Measurements from ENCODE around the gene MSRB1. TPM values are rescaled to one million over a fixed set of nuclear protein-coding genes. Genes with fewer than 3 reads are reported as not detected.

Gene MSRB1
- total RNA-seq, 1 donor from 2014 or later: 23.7 TPM

- H3K79me2 ChIP-seq (ENCODE audit: insufficient read depth, low read length): peaks cover 28% of the 10 kb centered on the region
- H3K4me3 Mint-ChIP-seq (ENCODE audit: unreplicated experiment): no peak overlapping the region
- no peak overlapping the region for H3K27ac Mint-ChIP-seq (ENCODE audit: unreplicated experiment)
- H2AFZ ChIP-seq (ENCODE audit: low read depth, low read length): no peak overlapping the region
- no peak overlapping the region for H3K9ac ChIP-seq (ENCODE audit: low read length)
- H3K4me2 ChIP-seq (ENCODE audit: low read length): no peak overlapping the region
- peaks cover 6% of the 10 kb centered on the region for H3K4me1 ChIP-seq (ENCODE audit: insufficient read depth, low read length)
- H3K4me1 Mint-ChIP-seq (ENCODE audit: low read depth, unreplicated experiment): peaks cover 5% of the 10 kb centered on the region
- peaks cover 11% of the 10 kb centered on the region for H3K27me3 Mint-ChIP-seq (ENCODE audit: low read depth, unreplicated experiment)
- no peak for FAIRE-seq
- no peak for TF ChIP-seq EZH2 (IDR thresholded peaks at IDR 0.05; ENCODE audit: insufficient read depth, low read length)
- peaks cover 49% of the 10 kb centered on the region for H4K20me1 ChIP-seq (ENCODE audit: insufficient read depth, low read length)
- H3K9me3 ChIP-seq (ENCODE audit: insufficient read depth, low read depth, low read length): no peaks in the 10 kb centered on the region
- H3K4me3 ChIP-seq (ENCODE audit: insufficient read depth, low read depth, low read length): no peak overlapping the region
- H3K36me3 ChIP-seq (ENCODE audit: insufficient read depth, low read length): peaks cover 7% of the 10 kb centered on the region
- H3K27me3 ChIP-seq (ENCODE audit: insufficient read depth, low read length): peaks cover 24% of the 10 kb centered on the region
- DNase-seq (ENCODE audit: low read depth): no peak
- peaks cover 6% of the 10 kb centered on the region for H3K36me3 Mint-ChIP-seq (ENCODE audit: low read depth, unreplicated experiment)
- no peaks in the 10 kb centered on the region for H3K9me3 Mint-ChIP-seq (ENCODE audit: unreplicated experiment)
- H3K27ac ChIP-seq (ENCODE audit: low read depth, low read length): no peak overlapping the region
These were observed 34.2 kb upstream of the MSRB1 start for GRCh38 chr16:1976951-1977874.

- no peak for FAIRE-seq
- H3K27ac Mint-ChIP-seq (ENCODE audit: unreplicated experiment): no peak overlapping the region
- peaks cover 10% of the 10 kb centered on the region for H3K4me1 ChIP-seq (ENCODE audit: insufficient read depth, low read length)
- peaks cover 39% of the 10 kb centered on the region for H4K20me1 ChIP-seq (ENCODE audit: insufficient read depth, low read length)
- H3K4me3 ChIP-seq (ENCODE audit: insufficient read depth, low read depth, low read length): no peak overlapping the region
- no peaks in the 10 kb centered on the region for H3K9me3 Mint-ChIP-seq (ENCODE audit: unreplicated experiment)
- H2AFZ ChIP-seq (ENCODE audit: low read depth, low read length): no peak overlapping the region
- H3K27ac ChIP-seq (ENCODE audit: low read depth, low read length): no peak overlapping the region
- peaks cover 8% of the 10 kb centered on the region for H3K4me1 Mint-ChIP-seq (ENCODE audit: low read depth, unreplicated experiment)
- H3K9ac ChIP-seq (ENCODE audit: low read length): no peak overlapping the region
- H3K4me3 Mint-ChIP-seq (ENCODE audit: unreplicated experiment): no peak overlapping the region
- H3K27me3 ChIP-seq (ENCODE audit: insufficient read depth, low read length): peaks cover 15% of the 10 kb centered on the region
- peaks cover 6% of the 10 kb centered on the region for H3K36me3 Mint-ChIP-seq (ENCODE audit: low read depth, unreplicated experiment)
- H3K4me2 ChIP-seq (ENCODE audit: low read length): no peak overlapping the region
- peaks cover 7% of the 10 kb centered on the region for H3K36me3 ChIP-seq (ENCODE audit: insufficient read depth, low read length)
- TF ChIP-seq CTCF (IDR thresholded peaks at IDR 0.05; ENCODE audit: insufficient read depth, low read depth, low read length): no peak
- TF ChIP-seq EZH2 (IDR thresholded peaks at IDR 0.05; ENCODE audit: insufficient read depth, low read length): no peak
- no peak for DNase-seq (ENCODE audit: low read depth)
- H3K9me3 ChIP-seq (ENCODE audit: insufficient read depth, low read depth, low read length): no peaks in the 10 kb centered on the region
- H3K27me3 Mint-ChIP-seq (ENCODE audit: low read depth, unreplicated experiment): peaks cover 3% of the 10 kb centered on the region
- peaks cover 31% of the 10 kb centered on the region for H3K79me2 ChIP-seq (ENCODE audit: insufficient read depth, low read length)
These were observed 33.2 kb upstream of the MSRB1 start for GRCh38 chr16:1976216-1976520.

GRCh38 chr16:1975432-1976215 is 32.6 kb upstream of the MSRB1 start:
- Histone ChIP-seq H3K79me2 (ENCODE audit: insufficient read depth, low read length) (peaks cover 35% of the 10 kb centered on the region), H3K27ac (ENCODE audit: low read depth, low read length) (no peak overlapping the region), H4K20me1 (ENCODE audit: insufficient read depth, low read length) (peaks cover 35% of the 10 kb centered on the region), H3K4me3 (ENCODE audit: insufficient read depth, low read depth, low read length) (no peak overlapping the region), H3K9ac (ENCODE audit: low read length) (no peak overlapping the region), H2AFZ (ENCODE audit: low read depth, low read length) (no peak overlapping the region), H3K4me2 (ENCODE audit: low read length) (no peak overlapping the region), H3K9me3 (ENCODE audit: insufficient read depth, low read depth, low read length) (no peaks in the 10 kb centered on the region), H3K4me1 (ENCODE audit: insufficient read depth, low read length) (peaks cover 11% of the 10 kb centered on the region), H3K36me3 (ENCODE audit: insufficient read depth, low read length) (peaks cover 7% of the 10 kb centered on the region), H3K27me3 (ENCODE audit: insufficient read depth, low read length) (peaks cover 10% of the 10 kb centered on the region)
- H3K27me3 Mint-ChIP-seq (ENCODE audit: low read depth, unreplicated experiment): peaks cover 3% of the 10 kb centered on the region
- no peak for TF ChIP-seq EZH2 (IDR thresholded peaks at IDR 0.05; ENCODE audit: insufficient read depth, low read length)
- no peak for TF ChIP-seq CTCF (IDR thresholded peaks at IDR 0.05; ENCODE audit: insufficient read depth, low read depth, low read length)
- H3K27ac Mint-ChIP-seq (ENCODE audit: unreplicated experiment): no peak overlapping the region
- no peak for FAIRE-seq
- H3K36me3 Mint-ChIP-seq (ENCODE audit: low read depth, unreplicated experiment): peaks cover 6% of the 10 kb centered on the region
- H3K9me3 Mint-ChIP-seq (ENCODE audit: unreplicated experiment): no peaks in the 10 kb centered on the region
- H3K4me3 Mint-ChIP-seq (ENCODE audit: unreplicated experiment): no peak overlapping the region
- peaks cover 11% of the 10 kb centered on the region for H3K4me1 Mint-ChIP-seq (ENCODE audit: low read depth, unreplicated experiment)
- no peak for DNase-seq (ENCODE audit: low read depth)

Measured in astrocyte (in vitro differentiated cells and primary cell).